ENCODE results near the gene SIRT5. TPM values are rescaled to one million over a fixed set of nuclear protein-coding genes. Genes with fewer than 3 reads are reported as not detected.

The SIRT5 gene
- total and polyA plus RNA-seq, 8 donors, result 1.8 to 10.3 (median 4.7) TPM

DNA sequence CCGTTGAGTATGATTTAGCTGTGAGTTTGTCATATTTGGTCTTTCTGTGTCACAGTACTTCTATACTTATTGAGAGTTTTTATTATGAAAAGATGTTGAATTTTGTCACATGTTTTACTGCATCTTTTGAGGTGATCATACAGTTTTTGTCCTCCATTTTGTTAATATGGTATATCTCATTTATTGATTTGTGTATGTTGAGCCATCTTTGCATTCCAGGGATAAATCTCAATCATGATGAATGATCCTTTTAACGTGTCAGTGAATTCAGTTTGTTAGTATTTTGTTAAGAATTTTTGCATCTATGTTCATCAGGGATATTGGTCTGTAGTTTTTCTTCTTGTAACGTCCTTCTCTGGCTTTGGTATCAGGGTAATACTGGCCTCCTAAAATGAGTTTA, 3.5 kb downstream of the SIRT5 start:
- Histone ChIP-seq H3K4me3 (no peak overlapping the region), H3K9me3 (no peaks in the 10 kb centered on the region), H3K36me3 (peaks cover 0 to 19% (median 18%) of the 10 kb centered on the region in 4 donors), H3K27ac (no peak overlapping the region), H3K4me1 (peaks cover 8 to 26% (median 17%) of the 10 kb centered on the region in 4 donors), H3K27me3 (no peaks in the 10 kb centered on the region)
- WGBS, 5 donors, result 90 to 96% (median 92%) methylated on average over 3 of the region's 3 CpGs
- TF ChIP-seq, protein P1, sequence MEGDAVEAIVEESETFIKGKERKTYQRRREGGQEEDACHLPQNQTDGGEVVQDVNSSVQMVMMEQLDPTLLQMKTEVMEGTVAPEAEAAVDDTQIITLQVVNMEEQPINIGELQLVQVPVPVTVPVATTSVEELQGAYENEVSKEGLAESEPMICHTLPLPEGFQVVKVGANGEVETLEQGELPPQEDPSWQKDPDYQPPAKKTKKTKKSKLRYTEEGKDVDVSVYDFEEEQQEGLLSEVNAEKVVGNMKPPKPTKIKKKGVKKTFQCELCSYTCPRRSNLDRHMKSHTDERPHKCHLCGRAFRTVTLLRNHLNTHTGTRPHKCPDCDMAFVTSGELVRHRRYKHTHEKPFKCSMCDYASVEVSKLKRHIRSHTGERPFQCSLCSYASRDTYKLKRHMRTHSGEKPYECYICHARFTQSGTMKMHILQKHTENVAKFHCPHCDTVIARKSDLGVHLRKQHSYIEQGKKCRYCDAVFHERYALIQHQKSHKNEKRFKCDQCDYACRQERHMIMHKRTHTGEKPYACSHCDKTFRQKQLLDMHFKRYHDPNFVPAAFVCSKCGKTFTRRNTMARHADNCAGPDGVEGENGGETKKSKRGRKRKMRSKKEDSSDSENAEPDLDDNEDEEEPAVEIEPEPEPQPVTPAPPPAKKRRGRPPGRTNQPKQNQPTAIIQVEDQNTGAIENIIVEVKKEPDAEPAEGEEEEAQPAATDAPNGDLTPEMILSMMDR (IDR thresholded peaks at IDR 0.05), result no peak
- no peak for TF ChIP-seq EP300 (IDR thresholded peaks at IDR 0.05)
- TF ChIP-seq POLR2A (IDR thresholded peaks at IDR 0.05), result no peak
- TF ChIP-seq POLR2AphosphoS5 (IDR thresholded peaks at IDR 0.05), result no peak
- no peak for DNase-seq
- intact Hi-C loops (cut with DNase I; ENCODE audit: low total_unique reads), result no loop called here

DNA sequence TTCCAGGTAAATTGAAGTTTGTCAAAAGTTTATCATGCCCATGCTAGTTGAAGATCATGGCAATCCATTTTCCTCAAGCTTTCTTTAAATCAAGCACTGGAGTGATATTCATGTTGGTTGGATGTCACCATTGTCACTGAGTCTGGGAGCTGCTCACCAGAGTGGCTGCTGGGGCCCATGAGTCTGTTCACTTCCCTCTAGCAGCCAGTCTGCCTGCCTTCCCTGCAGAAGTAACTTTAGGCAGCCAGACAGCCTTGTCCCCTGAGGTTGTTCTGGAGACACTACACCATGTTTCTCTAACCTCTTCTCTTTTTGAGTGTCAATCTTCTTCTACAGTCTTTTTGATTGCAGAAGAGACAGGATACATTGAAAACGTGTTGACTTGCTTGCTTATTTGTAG, 5.5 kb downstream of the SIRT5 start:
- peaks cover 0 to 16% (median 7%) of the 10 kb centered on the region in 4 donors for H3K4me1 ChIP-seq
- intact Hi-C loops (cut with DNase I; ENCODE audit: low total_unique reads), result no loop called here
- WGBS, 5 donors, result 61 to 77% (median 73%) methylated on average over 1 of the region's 1 CpG
- H3K27ac ChIP-seq, result no peak overlapping the region
- peaks cover 0 to 29% (median 27%) of the 10 kb centered on the region in 4 donors for H3K36me3 ChIP-seq
- no peaks in the 10 kb centered on the region for H3K27me3 ChIP-seq
- H3K9me3 ChIP-seq, result no peaks in the 10 kb centered on the region
- DNase-seq, result no peak
- TF ChIP-seq, protein P1 (IDR thresholded peaks at IDR 0.05), result no peak
- TF ChIP-seq EP300 (IDR thresholded peaks at IDR 0.05) (no peak), POLR2A (IDR thresholded peaks at IDR 0.05) (no peak), POLR2AphosphoS5 (IDR thresholded peaks at IDR 0.05) (no peak)
- H3K4me3 ChIP-seq, result no peak overlapping the region

DNA sequence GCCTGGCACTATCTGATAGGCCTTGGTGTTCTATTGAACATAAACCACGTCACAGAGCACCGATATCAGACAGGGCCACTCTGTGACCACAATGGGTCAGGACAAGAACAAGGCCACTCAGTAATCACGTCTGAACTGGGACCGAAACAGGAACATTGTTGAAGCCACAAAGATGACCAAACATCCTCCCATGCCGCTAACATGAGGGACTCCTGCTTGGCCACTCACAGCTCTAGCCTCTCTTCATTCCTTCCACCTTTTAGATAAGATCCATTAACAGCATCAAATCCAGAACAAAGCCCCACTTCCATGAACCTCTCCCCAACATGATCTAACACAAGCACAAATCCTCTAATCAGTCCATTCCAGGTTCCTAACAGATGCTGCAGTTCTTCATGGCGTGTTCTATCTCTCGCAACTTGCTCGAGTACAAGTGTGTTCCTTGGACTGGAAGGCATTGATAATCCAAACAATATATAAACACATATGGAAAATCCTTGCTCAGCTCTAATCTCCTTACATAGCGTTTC, 7.4 kb downstream of the SIRT5 start:
- Histone ChIP-seq H3K36me3 (peaks cover 0 to 39% (median 37%) of the 10 kb centered on the region in 4 donors), H3K9me3 (no peaks in the 10 kb centered on the region), H3K27ac (no peak overlapping the region), H3K4me3 (no peak overlapping the region), H3K4me1 (no peaks in the 10 kb centered on the region), H3K27me3 (no peaks in the 10 kb centered on the region)
- intact Hi-C loops (cut with DNase I; ENCODE audit: low total_unique reads), result no loop called here
- 74 to 84% (median 82%) methylated on average over 9 of the region's 9 CpGs for WGBS, 5 donors
- no peak for DNase-seq
- no peak for TF ChIP-seq POLR2A (IDR thresholded peaks at IDR 0.05)
- TF ChIP-seq EP300 (IDR thresholded peaks at IDR 0.05), result no peak
- TF ChIP-seq, protein P1 (IDR thresholded peaks at IDR 0.05), result no peak
- TF ChIP-seq POLR2AphosphoS5 (IDR thresholded peaks at IDR 0.05), result no peak

DNA sequence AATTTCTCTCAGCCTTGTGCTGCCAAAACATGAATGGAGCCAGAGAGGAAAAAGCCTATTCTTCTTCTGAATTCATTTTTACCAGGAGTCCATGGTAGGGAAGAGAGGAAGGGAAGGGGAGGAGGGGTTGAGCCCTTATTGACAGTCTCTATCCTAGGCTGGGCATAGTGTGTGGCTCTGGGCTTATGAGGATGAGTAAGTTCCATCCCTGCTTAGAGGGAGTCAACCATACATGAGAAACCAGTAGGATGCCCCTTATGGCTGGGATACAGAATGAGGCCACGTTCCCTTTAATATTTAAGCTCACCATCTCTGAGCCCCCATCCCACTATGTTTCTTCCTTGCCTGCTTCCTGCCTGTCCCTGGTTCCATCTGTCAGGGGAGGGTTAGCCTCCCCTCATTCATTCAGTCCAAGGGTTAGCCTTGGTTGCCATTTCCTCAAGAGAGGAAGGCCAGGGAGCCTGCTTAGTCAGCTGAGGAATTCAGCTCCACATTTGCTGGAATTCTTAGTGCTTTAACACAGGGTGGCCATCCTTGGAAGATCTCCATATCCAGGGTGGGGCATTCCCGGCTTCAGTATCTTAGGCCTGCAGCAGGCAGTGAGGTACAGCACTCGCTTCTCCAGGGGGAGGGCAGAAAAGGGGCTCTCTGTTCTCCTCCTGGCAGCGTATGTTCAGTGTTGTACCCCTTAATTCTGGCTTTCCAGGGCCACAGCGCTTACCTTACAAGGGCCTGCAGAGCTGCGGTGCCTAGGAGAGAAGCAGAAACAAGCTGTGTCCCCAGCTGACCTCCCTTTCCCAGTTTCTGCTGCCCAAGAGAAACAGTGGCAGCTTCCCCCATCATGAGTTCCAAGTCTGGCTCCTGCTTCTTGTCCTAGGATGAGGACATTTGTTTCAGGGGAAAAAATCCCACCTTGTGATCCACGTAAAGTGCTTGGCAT, 12.5 kb downstream of the SIRT5 start:
- intact Hi-C loops (cut with DNase I; ENCODE audit: low total_unique reads), result no loop called here

More for the DNA sequence above, 12.5 kb downstream of the SIRT5 start:
- DNase-seq, result no peak
- H3K36me3 ChIP-seq, result peaks cover 5 to 65% (median 59%) of the 10 kb centered on the region in 4 donors
- no peaks in the 10 kb centered on the region for H3K27me3 ChIP-seq
- H3K4me1 ChIP-seq, result no peaks in the 10 kb centered on the region
- 88 to 99% (median 97%) methylated on average over 6 to 7 of the region's 7 CpGs for WGBS, 5 donors
- no peaks in the 10 kb centered on the region for H3K9me3 ChIP-seq
- H3K4me3 ChIP-seq, result no peak overlapping the region
- no peak overlapping the region for H3K27ac ChIP-seq
- TF ChIP-seq EP300 (IDR thresholded peaks at IDR 0.05) (no peak), POLR2AphosphoS5 (IDR thresholded peaks at IDR 0.05) (no peak), POLR2A (IDR thresholded peaks at IDR 0.05) (no peak)
- TF ChIP-seq, protein P1 (IDR thresholded peaks at IDR 0.05), result no peak

Measured in stomach (tissue), 9 donors.